Stimulated activated CD8-positive, alpha-beta memory T cell treated with anti-CD3 and anti-CD28 coated beads, Interleukin-4, amount 100 ng/mL, for 24 hours (primary cell): ENCODE results near the gene INPP5D.
"Not testable (repeated sequence)": the region's sequence is repeated elsewhere in the genome, so short reads cannot be mapped to it uniquely, and the experiment has no call there.

Experiments used
- DNase-seq: peaks from one replicate; pipeline ENCODE4 v3.0.0-alpha.2; 2020; ENCODE audit warnings: low read depth

INPP5D gene

GRCh38 chr2:233053928-233054784 is 6.0 kb upstream of the INPP5D start:
- DNase-seq: peak; percentile 68

- no peak for DNase-seq
Measured at GRCh38 chr2:233055362-233055761, 4.8 kb upstream of the INPP5D start.

- DNase-seq: no peak
Measured at GRCh38 chr2:233056961-233057605, 3.1 kb upstream of the INPP5D start.

- DNase-seq: no peak
Measured at GRCh38 chr2:233058717-233059546, 1.2 kb upstream of the INPP5D start.

GRCh38 chr2:233059547-233059796 is 670 bp upstream of the INPP5D start:
- no peak for DNase-seq

GRCh38 chr2:233060501-233060979 is 398 bp downstream of the INPP5D start:
- DNase-seq: no peak

GRCh38 chr2:233060980-233061590 is 943 bp downstream of the INPP5D start:
- no peak for DNase-seq

- no peak for DNase-seq
Measured at GRCh38 chr2:233061591-233062450, 1.7 kb downstream of the INPP5D start.

- no peak for DNase-seq
Measured at GRCh38 chr2:233062451-233062850, 2.3 kb downstream of the INPP5D start.

- DNase-seq: no peak
Measured at GRCh38 chr2:233062946-233063268, 2.8 kb downstream of the INPP5D start.

GRCh38 chr2:233063269-233063975 is 3.3 kb downstream of the INPP5D start:
- DNase-seq: no peak

- DNase-seq: no peak
Measured at GRCh38 chr2:233063976-233064411, 3.9 kb downstream of the INPP5D start.

GRCh38 chr2:233064530-233065199 is 4.5 kb downstream of the INPP5D start:
- no peak for DNase-seq

GRCh38 chr2:233065200-233065589 is 5.1 kb downstream of the INPP5D start:
- DNase-seq: not testable (repeated sequence)

GRCh38 chr2:233065954-233066470 is 5.9 kb downstream of the INPP5D start:
- no peak for DNase-seq

- no peak for DNase-seq
Measured at GRCh38 chr2:233068762-233069418, 8.7 kb downstream of the INPP5D start.

GRCh38 chr2:233072838-233073237 is 12.7 kb downstream of the INPP5D start:
- no peak for DNase-seq

GRCh38 chr2:233074106-233074505 is 14.0 kb downstream of the INPP5D start:
- no peak for DNase-seq
